CD4-positive, alpha-beta T cell treated with Interleukin-17A for 1 hour (primary cell): ENCODE results near the gene ATP4B.
"Not testable (repeated sequence)": the region's sequence is repeated elsewhere in the genome, so short reads cannot be mapped to it uniquely, and the experiment has no call there.

ENCODE experiments used
- DNase-seq: peaks from one replicate; pipeline ENCODE4 v3.0.0-alpha.2; 2020

Gene ATP4B

DNA sequence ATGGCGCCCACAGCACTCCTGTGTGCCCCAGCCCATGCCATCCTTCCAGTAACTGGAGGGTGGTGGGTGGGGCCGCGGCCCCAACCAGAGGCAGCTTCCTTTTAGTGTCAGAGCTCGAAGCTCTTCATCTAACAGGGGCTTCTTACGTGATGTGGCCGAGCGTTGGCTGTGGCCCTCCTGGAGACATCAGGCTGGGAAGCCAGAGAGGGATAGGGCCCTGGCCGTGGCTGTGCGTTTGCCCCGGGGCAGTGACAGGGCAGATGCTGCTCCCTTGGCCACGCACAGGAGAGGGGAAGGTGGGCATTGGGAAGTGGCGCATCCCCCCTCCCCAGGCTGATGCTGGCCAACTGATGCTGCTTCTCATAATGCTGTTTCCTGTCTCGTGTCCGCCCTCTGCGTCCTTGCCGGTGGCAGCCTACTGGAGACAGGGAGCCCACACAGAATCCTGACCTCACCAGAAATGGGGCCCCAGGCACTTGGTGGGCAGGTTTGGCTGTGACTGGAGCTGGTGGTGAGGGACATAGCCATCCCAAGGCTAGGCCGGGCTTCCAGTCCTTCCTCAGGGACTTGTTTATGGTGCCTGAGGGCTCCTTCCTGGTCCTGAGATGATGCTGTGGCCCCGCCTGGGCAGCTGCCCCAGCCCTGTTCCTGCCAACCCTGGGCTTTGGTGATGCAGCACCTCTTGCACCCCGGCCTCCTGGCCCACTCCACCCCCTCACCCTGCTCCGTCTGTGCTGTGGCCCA, 34.3 kb downstream of the ATP4B start:
- no peak for DNase-seq

- no peak for DNase-seq
Measured at GRCh38 chr13:113622791-113623490, 35.1 kb downstream of the ATP4B start.

DNA sequence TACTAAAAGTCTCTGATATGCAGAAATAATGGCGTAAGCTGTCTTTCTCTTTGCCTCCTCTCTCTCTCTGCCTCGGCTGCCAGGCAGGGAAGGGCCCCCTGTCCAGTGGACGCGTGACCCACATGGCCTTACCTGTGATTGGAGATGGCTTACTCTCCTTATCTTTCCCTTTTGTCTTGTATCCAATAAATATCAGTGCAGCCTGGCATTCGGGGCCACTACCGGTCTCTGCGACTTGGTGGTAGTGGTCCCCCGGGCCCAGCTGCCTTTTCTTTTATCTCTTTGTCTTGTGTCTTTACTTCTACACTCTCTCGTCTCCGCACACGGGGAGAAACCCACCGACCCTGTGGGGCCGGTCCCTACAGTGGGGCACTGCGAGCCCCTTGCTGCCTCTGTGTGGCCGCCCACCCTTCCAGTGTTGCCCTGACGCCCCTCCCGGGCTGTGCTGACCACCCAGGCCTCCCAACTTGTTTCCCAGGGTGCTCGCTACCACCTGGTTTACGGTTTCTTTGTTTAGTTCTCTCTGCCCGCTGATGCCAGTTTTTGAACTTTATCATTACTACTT, 35.9 kb downstream of the ATP4B start:
- not testable (repeated sequence) for DNase-seq

- DNase-seq: not testable (repeated sequence)
Measured at GRCh38 chr13:113621498-113621897, 36.5 kb downstream of the ATP4B start.

- no peak for DNase-seq
Measured at GRCh38 chr13:113621046-113621445, 37.0 kb downstream of the ATP4B start.

DNA sequence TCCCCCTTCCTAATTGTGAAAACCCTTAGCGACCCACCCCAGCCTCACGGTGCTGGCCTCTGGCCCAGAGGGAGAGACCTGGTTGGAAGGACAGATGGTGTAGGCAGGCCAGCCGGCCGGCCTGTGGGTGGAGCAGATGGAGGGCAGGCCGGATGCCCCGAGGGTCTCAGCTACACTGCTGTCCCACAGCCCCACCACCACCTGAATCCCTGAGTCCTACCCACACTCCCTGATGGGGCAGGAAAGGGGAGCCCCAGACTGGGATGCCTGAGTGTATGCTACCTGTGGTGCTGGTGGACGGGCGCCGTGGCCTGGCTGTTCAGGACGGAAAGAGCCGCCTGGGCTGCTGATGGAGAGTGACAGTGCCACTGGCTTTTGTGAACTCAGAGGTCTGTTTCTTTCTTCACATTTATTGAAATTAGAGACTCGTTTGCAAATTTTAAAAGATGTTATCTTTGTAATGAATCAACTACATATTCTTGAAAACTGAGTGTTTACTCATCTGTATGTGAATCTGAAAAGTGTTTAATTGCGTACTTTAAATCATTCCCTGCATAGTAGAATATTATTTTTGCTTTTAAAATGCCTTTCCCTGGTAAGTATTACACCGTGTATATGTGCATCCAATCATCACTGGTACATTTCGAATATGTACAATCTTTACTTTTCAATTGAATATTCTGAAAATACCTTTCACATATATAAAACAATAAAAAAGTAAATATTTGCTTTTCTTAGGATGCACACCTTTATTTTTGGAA, 37.8 kb downstream of the ATP4B start:
- no peak for DNase-seq

- DNase-seq: no peak
Measured at GRCh38 chr13:113618455-113618854, 39.5 kb downstream of the ATP4B start.

- no peak for DNase-seq
Measured at GRCh38 chr13:113617961-113618360, 40.0 kb downstream of the ATP4B start.

- DNase-seq: no peak
Measured at GRCh38 chr13:113616991-113617749, 40.8 kb downstream of the ATP4B start.

GRCh38 chr13:113616281-113616906, 41.6 kb downstream of the ATP4B start:
- DNase-seq: no peak

DNA sequence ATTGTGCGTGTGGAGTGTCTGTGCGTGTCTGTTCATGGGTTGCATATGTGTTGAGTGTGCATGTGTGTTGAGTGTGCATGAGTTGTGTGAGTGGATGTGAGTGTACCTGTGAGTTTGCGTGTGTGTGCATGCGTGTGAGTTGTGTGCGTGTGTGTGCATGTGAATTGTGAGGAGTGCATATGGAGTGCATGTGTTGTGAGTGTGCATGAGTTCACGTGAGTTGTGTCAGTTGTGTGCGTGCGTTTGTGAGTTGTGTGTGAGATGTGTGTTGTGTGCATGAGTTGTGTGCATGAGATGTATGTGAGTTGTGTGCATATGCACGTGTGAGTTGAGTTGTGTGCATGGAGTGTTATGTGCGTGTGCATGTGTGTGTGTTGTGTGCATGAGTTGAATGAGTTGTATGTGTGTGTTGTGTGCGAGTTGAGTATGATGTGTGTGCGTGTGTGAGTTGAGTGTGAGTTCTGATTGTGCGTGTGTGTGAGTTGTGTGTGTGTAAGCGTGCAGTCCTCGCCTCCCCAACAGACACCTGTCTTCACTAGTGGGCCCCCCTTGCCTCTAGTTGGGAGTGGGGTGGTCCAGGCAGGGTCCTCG, 44.1 kb downstream of the ATP4B start:
- DNase-seq: no peak

GRCh38 chr13:113612607-113613006, 45.4 kb downstream of the ATP4B start:
- DNase-seq: no peak

- no peak for DNase-seq
Measured at GRCh38 chr13:113611996-113612395, 46.0 kb downstream of the ATP4B start.

DNA sequence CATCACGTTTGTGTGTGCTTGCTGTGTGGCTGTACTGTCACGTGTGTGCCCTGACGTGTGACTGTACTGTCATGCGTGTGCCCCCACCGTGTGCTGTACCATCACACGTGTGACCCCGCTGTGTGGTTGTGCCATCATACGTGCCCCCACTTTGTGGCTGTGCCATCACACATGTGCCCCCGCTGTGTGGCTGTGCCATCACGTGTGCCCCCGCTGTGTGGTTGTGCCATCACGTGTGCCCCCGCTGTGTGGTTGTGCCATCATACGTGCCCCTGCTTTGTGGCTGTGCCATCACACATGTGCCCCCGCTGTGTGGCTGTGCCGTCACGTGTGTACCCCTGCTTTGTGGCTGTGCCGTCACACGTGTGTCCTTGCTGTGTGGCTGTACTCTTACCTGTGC, 47.7 kb downstream of the ATP4B start:
- no peak for DNase-seq

GRCh38 chr13:113609616-113610015, 48.4 kb downstream of the ATP4B start:
- DNase-seq: no peak

DNA sequence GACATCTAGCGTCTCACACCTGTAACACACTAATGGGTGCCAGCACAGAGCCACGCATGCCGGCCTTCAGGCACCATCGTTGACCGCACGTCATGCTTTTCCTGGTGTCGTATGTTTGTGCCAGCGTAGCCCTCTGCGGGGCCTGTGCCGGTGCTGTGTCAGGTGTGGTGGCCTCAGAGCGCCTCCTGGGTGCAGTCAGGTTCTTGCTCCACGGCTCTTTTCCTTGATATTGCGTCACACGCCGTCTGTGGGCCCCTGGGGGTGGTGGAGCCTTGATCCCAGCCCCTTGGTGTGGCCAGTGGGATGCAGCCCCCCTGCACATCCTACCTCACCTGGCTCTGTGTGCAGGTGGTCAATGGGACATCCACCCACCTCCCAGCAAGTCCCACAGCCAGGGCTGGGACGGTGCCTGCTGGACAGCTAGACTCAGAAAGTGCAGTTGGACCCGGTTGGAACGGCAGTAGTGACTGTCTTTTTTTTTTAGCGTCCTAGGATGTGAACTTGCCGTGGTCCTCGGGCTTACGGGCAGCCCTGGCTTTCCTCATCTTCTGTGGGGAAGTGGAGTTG, 48.9 kb downstream of the ATP4B start:
- no peak for DNase-seq

- DNase-seq: no peak
Measured at GRCh38 chr13:113607889-113608635, 49.9 kb downstream of the ATP4B start.

GRCh38 chr13:113607056-113607888, 50.7 kb downstream of the ATP4B start:
- DNase-seq: no peak

GRCh38 chr13:113605866-113606438, 52.0 kb downstream of the ATP4B start:
- no peak for DNase-seq
